G401 (cell line): ENCODE results near the gene LASP1. TPM values are rescaled to one million over a fixed set of nuclear protein-coding genes. Genes with fewer than 3 reads are reported as not detected.
A peak's percentile ranks its signal among the peaks of the same experiment; 100 is the strongest.
"Not testable (repeated sequence)": the region's sequence is repeated elsewhere in the genome, so short reads cannot be mapped to it uniquely, and the experiment has no call there.

Source experiments
- DNase-seq: peaks from one replicate; pipeline ENCODE4 v3.0.0-alpha.2; 2015; ENCODE audit warnings: low spot score
- in situ Hi-C: cut with HindIII; loops from 2 replicates; pipeline ENCODE4 v1.10.0; 2016; ENCODE audit warnings: low sequenced_read_pairs, mixed read lengths
- total RNA-seq: library from RNA; depleted of rRNA; stranded (reverse); fragments of >200 nt; shearing (Covaris generic); gene quantifications from 2 replicates; pipeline ENCODE4 v1.2.3, GENCODE V29; 2014

The LASP1 gene
- total RNA-seq, 1 experiment from 2014 or later: 136 TPM

GRCh38 chr17:38918129-38918913 lies 48.5 kb downstream of the LASP1 start:
- no peak for DNase-seq
- in situ Hi-C loops: no loop called here

DNA sequence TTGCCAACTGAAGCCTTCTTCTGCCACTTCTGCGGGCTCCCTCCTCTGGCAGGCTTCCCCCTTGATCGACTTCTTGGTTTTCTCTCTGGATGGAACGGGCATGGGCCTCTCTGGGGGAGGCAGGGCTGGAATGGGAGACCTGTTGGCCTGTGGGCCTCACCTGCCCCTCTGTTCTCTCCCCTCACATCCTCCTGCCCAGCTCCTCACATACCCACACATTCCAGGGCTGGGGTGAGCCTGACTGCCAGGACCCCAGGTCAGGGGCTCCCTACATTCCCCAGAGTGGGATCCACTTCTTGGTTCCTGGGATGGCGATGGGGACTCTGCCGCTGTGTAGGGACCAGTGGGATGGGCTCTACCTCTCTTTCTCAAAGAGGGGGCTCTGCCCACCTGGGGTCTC lies 49.1 kb downstream of the LASP1 start:
- in situ Hi-C loops: no loop called here
- DNase-seq: no peak

- no peak for DNase-seq
- in situ Hi-C loops: no loop called here
These were observed 49.6 kb downstream of the LASP1 start for GRCh38 chr17:38919316-38920078.

- no peak for DNase-seq
- in situ Hi-C loops: no loop called here
These were observed 50.8 kb downstream of the LASP1 start for GRCh38 chr17:38920374-38921291.

- in situ Hi-C loops: no loop called here
- no peak for DNase-seq
These were observed 52.0 kb downstream of the LASP1 start for GRCh38 chr17:38921756-38922411.

DNA sequence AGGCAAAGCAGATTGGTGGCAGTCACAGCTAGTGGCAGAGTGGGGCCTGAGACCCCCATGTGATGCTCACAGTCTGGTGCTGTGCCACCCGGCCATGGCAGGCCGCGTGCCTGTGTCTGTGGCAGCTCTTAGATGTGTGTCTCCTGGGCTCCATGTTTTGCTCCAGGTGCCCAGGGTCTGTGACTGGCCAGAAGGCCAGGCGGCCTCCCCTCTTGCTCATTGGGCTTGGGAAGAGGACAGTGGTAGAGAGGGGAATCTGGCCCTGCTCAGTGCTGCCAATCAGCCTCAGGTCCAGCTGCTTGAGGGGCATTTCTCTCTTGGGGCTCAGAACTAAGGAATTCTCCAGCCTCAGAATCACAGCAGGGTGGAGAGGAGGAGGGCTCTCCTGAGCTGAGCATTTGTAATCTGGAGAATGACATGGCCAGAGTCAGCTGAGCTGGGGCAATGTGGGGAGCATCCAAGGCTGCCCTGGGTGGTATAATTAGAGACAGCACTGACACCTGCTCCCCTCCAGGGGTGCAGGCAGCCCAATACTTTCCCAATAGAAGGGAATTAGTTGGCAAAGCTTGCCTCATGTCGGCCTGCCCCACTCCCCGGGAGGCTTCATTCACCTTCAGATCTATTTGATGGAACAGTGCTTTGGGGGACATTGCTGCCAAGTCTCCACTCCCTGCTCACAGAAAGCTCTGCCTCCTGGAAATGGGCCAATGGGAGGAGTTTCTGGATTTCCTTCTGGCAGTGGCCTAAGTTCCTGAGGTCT lies 52.9 kb downstream of the LASP1 start:
- in situ Hi-C loops: no loop called here
- peak; percentile 89 for DNase-seq

- peak; percentile 95 for DNase-seq
- in situ Hi-C loops: no loop called here
These were observed 55.6 kb downstream of the LASP1 start, which contains the start of gene LASP1NB for GRCh38 chr17:38925263-38925995. Gene LASP1NB (plus strand): TSS chr17:38925614.

DNA sequence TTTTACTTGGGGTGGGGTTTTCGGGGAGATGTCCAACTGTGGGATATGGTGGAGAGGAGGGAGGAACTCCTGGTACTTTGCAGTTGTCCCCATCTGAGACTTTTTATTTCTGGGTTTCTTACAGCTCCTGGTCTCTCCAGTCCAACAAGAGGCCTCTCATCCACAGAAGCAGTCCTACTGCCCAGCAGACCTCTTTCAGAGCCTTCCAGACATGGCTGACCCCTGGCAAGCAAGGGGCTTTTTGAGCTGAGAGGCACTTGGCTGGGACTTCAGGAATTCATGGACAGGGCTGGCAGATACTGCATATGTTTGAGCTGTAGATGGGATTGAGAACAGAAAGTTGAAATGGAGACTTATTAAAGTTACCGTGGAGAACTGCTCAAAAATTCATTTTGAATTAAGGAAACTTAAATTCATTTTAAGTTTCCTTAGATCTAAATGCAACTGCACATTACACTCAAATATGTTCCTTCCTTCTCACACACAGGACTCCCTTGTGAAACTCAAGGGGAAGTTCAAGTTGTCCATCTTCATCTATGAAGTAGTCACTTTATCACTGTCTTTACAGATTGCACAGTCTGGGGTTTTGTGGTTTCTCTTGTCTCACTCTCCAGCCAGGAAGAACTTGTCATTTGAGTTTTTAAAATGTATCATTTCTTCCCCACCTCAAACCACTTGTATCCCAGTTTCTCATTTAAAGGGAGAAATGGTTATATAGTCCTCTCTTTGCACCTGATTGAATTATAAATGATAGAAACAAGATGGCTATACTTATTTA lies 56.6 kb downstream of the LASP1 start:
- DNase-seq: peak; percentile 47
- in situ Hi-C loops: no loop called here

DNA sequence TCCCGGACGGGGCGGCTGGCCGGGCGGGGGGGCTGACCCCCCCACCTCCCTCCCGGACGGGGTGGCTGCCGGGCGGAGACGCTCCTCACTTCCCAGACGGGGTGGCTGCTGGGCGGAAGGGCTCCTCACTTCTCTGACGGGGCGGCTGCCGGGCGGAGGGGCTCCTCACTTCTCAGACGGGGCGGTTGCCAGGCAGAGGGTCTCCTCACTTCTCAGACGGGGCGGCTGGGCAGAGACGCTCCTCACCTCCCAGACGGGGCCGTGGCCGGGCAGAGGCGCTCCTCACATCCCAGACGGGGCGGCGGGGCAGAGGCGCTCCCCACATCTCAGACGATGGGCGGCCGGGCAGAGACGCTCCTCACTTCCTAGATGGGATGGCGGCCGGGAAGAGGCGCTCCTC lies 60.9 kb downstream of the LASP1 start:
- in situ Hi-C loops, DNase-seq: not testable (repeated sequence)

- DNase-seq, in situ Hi-C loops: not testable (repeated sequence)
These were observed 64.1 kb downstream of the LASP1 start for GRCh38 chr17:38933962-38934361.

GRCh38 chr17:38939987-38940386 lies 70.1 kb downstream of the LASP1 start:
- in situ Hi-C loops: no loop called here

DNA sequence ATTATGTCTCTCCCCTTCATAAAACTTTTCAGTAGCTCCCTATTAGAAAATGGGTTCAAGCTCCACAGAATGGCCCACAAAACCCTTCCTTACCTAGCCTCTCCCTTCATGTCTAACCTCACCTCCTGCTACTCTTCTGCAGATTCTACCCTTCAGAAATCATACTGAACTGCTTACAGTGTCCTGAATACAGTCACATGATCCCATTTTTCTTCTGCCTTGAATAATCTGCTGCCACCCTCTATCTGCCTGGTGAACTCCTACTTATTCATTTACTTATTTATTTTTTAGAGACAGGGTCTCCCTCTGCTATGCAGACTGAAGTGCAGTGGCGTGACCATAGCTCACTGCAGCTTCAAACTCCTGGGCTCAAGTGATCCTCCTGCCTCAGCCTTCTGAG lies 70.5 kb downstream of the LASP1 start:
- no peak for DNase-seq
- in situ Hi-C loops: no loop called here

More at GRCh38 chr17:38939987-38940386, 70.1 kb downstream of the LASP1 start:
- DNase-seq: no peak

DNA sequence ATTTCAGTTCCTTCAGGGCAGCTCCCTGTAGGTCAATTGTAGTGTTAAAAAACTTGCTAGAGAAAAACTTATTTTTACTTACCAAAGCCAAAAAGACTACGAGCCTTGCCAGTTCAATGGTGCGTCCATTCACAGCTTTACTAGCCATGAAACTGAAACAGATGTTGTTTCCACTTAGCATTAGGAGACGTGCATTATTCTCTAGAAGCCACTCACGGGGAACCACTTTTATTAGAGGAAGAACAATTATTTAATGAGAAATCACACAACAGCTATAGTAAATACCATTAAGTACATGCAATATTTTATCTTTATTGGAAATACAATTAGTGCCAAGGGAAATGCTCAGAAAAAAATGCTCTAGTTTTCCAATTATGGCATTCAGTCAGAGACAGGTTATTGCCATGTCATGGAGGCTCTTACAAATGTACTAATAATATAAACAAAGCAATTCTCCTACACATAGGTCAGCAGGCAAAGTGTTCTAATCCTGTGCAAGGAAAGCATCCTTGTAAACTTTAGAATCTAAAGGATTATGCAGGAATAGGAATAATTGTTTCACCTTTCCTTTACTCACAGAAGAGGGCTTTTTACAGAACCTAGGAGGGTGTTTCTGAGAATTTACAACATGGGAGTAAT lies 73.0 kb downstream of the LASP1 start:
- in situ Hi-C loops: no loop called here
- no peak for DNase-seq

DNA sequence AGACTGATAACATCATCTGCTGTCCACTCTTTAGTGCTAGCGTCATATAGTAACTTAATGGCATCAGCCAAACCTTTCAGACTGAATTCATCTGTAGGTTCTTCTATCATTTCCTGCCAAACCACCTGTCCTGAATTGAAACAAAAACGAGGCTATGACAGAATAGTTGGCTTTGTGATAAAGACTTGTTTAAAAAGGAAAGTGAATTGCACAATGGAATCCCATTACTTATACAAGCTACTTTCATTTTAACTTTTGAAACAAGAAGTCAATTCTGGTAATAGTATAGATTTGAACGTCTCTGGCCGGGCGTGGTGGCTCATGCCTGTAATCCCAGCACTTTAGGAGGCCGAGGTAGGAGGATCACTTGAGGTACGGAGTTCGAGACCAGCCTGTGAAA lies 73.7 kb downstream of the LASP1 start:
- in situ Hi-C loops: no loop called here
- DNase-seq: no peak

- in situ Hi-C loops: no loop called here
- DNase-seq: no peak
These were observed 77.3 kb downstream of the LASP1 start for GRCh38 chr17:38947189-38947588.

GRCh38 chr17:38953800-38954199 lies 83.9 kb downstream of the LASP1 start:
- in situ Hi-C loops, DNase-seq: not testable (repeated sequence)
